Endothelial cell of umbilical vein (primary cell): ENCODE data around the gene TRIM13. TPM values are rescaled to one million over a fixed set of nuclear protein-coding genes. Genes with fewer than 3 reads are reported as not detected.
"Not testable (repeated sequence)": the region's sequence is repeated elsewhere in the genome, so short reads cannot be mapped to it uniquely, and the experiment has no call there.

Source experiments
- BruUV-seq: library from RNA; stranded (reverse); fragments of 400-500 nt; replicated peaks from 2 replicates; lab custom pipeline; 2021; lab: Mats Ljungman, UMichigan
- CTCF ChIA-PET: fragments of 300-600, 350-600 bp; sonication (Branson Sonifier 250); formaldehyde crosslinking; loops from one replicate; lab custom pipeline; 2021; ENCODE audit warnings: antibody characterized with exemption, inconsistent platforms; lab: Charles Lee
- POLR2A ChIA-PET: fragments of 300-600, 350-600 bp; sonication (Branson Sonifier 250); formaldehyde crosslinking; loops from one replicate; lab custom pipeline; 2021; ENCODE audit warnings: antibody characterized with exemption, inconsistent platforms; lab: Charles Lee
- DNase-seq: peaks from one replicate; pipeline ENCODE4 v3.0.0-alpha.2; 2011; ENCODE audit warnings: low read depth, low spot score
- FAIRE-seq: peaks from 2 replicates; lab custom pipeline; 2011; peaks lifted over from hg19 to GRCh38; lab: Jason Lieb, UNC
- H2AFZ ChIP-seq: 2 replicates; pipeline ENCODE4 v1.6.0; 2012; ENCODE audit warnings: low read depth, low read length, control low read depth, inconsistent platforms
- H3K27ac ChIP-seq: 2 replicates; pipeline ENCODE4 v1.5.1; 2011; ENCODE audit warnings: low read depth, mild to moderate bottlenecking, control low read depth, low read length, moderate library complexity; ENCODE audit not compliant: insufficient read depth
- H3K27me3 ChIP-seq, 2 experiments: 2 replicates each; pipeline versions ENCODE4 v1.6.0 to v1.6.1; 2011; ENCODE audit warnings: low read length in 2 of 2, mixed read lengths in 1 of 2; ENCODE audit not compliant: control insufficient read depth in 2 of 2, insufficient read depth in 2 of 2
- H3K36me3 ChIP-seq, 2 experiments: 2 replicates in 1 of 2; 3 replicates in 1 of 2; pipeline ENCODE4 v1.5.1; 2011; ENCODE audit warnings: low read length in 2 of 2, mild to moderate bottlenecking in 1 of 2, moderate library complexity in 1 of 2; ENCODE audit not compliant: control insufficient read depth in 2 of 2, insufficient read depth in 2 of 2; ENCODE audit errors: extremely low read depth in 1 of 2
- H3K4me1 ChIP-seq: 3 replicates; pipeline ENCODE4 v1.5.1; 2011; ENCODE audit warnings: mild to moderate bottlenecking, low read length; ENCODE audit not compliant: control insufficient read depth, insufficient read depth; ENCODE audit errors: extremely low read depth
- H3K4me2 ChIP-seq: 2 replicates; pipeline ENCODE4 v1.6.1; 2011; ENCODE audit warnings: low read length, control low read depth, mixed read lengths; ENCODE audit not compliant: insufficient read depth
- H3K4me3 ChIP-seq, 3 experiments: fragments of 200-600 bp in 1 of 3; sonication (generic), shearing (Covaris generic) in 1 of 3; replicated peaks in 1 of 3; 2 replicates each; pipeline ENCODE4 v1.5.1; 2011 to 2016; ENCODE audit warnings: control low read depth in 3 of 3, low read length in 3 of 3, mild to moderate bottlenecking in 2 of 3, inconsistent platforms in 1 of 3, low read depth in 1 of 3, moderate library complexity in 1 of 3; ENCODE audit not compliant: insufficient read depth in 1 of 3
- H3K79me2 ChIP-seq: 2 replicates; pipeline ENCODE4 v1.6.0; 2012; ENCODE audit warnings: low read length, inconsistent platforms; ENCODE audit not compliant: control insufficient read depth, insufficient read depth
- H3K9ac ChIP-seq: replicated peaks from 2 replicates; pipeline ENCODE3; 2011; ENCODE audit warnings: low read length, control low read depth; ENCODE audit not compliant: insufficient read depth; ENCODE audit errors: extremely low read depth
- H3K9me1 ChIP-seq: replicated peaks from 3 replicates; pipeline ENCODE4 v1.6.0; 2011; ENCODE audit warnings: mild to moderate bottlenecking, low read length; ENCODE audit not compliant: control insufficient read depth, insufficient read depth; ENCODE audit errors: extremely low read depth
- H3K9me3 ChIP-seq: replicated peaks from 2 replicates; pipeline ENCODE4 v1.5.1; 2012; ENCODE audit warnings: low read length, inconsistent platforms; ENCODE audit not compliant: control insufficient read depth, insufficient read depth
- H4K20me1 ChIP-seq: replicated peaks from 2 replicates; pipeline ENCODE3; 2011; ENCODE audit warnings: mild to moderate bottlenecking, low read length; ENCODE audit not compliant: control insufficient read depth, insufficient read depth; ENCODE audit errors: extremely low read depth
- GATA2 ChIP-seq: IDR thresholded peaks from 2 replicates; pipeline ENCODE4 v1.7.0; 2011; ENCODE audit warnings: low read depth, mild to moderate bottlenecking, moderate library complexity, mixed read lengths, low read length; ENCODE audit not compliant: insufficient read length, insufficient read depth
- dilution Hi-C: fragments of 300-500 bp; cut with MboI; formaldehyde crosslinking; loops from one replicate; pipeline ENCODE4 v1.15.0; 2019; ENCODE audit warnings: low sequenced_read_pairs; ENCODE audit not compliant: extremely low pct_ligation_motif_present
- intact Hi-C: fragments of 100-400 bp; cut with micrococcal nuclease; formaldehyde crosslinking; loops from one replicate; pipeline ENCODE4 v1.10.0; 2022
- polyA plus RNA-seq, 4 experiments: library from polyadenylated mRNA; depleted of rRNA in 3 of 4; stranded (reverse) in 3 of 4; unstranded in 1 of 4; fragments of >200 nt; gene quantifications; 2 replicates each; pipeline versions ENCODE4 v1.2.1 to v1.2.3, GENCODE V29; 2011 to 2012; ENCODE audit warnings: missing spikeins in 1 of 4
- total RNA-seq: library from RNA; stranded (reverse); gene quantifications from 2 replicates; pipeline ENCODE4 v1.2.3, GENCODE V29; 2021

Gene TRIM13
- total and polyA plus RNA-seq, 2 donors (not counting 3 experiments of a cell fraction or from before 2014, with no cell fraction given): 12.5 to 28.2 TPM

GRCh38 chr13:50060718-50061117, 63.9 kb downstream of the TRIM13 start:
- TF ChIP-seq GATA2: no peak
- ChIA-PET POLR2A (no interaction called here), CTCF (interaction anchor here (2.1 kb wide), 1 partner anchor 64 kb away, joined by 7 read pairs; the partner anchor contains the start of gene TRIM13)
- no peak overlapping the region for H3K4me2 ChIP-seq
- H3K4me1 ChIP-seq: no peaks in the 10 kb centered on the region
- no peaks in the 10 kb centered on the region for H3K27me3 ChIP-seq
- no peak overlapping the region for H3K27ac ChIP-seq
- no peak overlapping the region for H3K4me3 ChIP-seq
- no peak overlapping the region for H3K9ac ChIP-seq
- no TSS peak for BruUV-seq
- DNase-seq (no peak), FAIRE-seq (no peak)
- peaks cover 0 to 6% of the 10 kb centered on the region in 2 experiments for H3K36me3 ChIP-seq
- H4K20me1 ChIP-seq: no peaks in the 10 kb centered on the region
- H3K9me3 ChIP-seq: no peaks in the 10 kb centered on the region
- H3K79me2 ChIP-seq: peaks cover 69% of the 10 kb centered on the region
- H3K9me1 ChIP-seq: no peaks in the 10 kb centered on the region
- intact Hi-C loops (no loop called here), dilution Hi-C loops (no loop called here)
- no peak overlapping the region for H2AFZ ChIP-seq

- H3K27ac ChIP-seq, POLR2A ChIA-PET, DNase-seq, H4K20me1 ChIP-seq, H3K4me2 ChIP-seq, H3K4me1 ChIP-seq, H3K9me1 ChIP-seq, FAIRE-seq, H3K27me3 ChIP-seq, intact Hi-C loops, H3K4me3 ChIP-seq, H3K9ac ChIP-seq, BruUV-seq, dilution Hi-C loops, H3K9me3 ChIP-seq, H2AFZ ChIP-seq: not testable (repeated sequence)
- Histone ChIP-seq H3K79me2 (peaks cover 74% of the 10 kb centered on the region), H3K36me3 (peaks cover 3 to 18% of the 10 kb centered on the region in 2 experiments)
- CTCF ChIA-PET: interaction anchor here (1.4 to 2.1 kb wide), 2 partner anchors 54 to 65 kb away, joined by 3 to 7 read pairs; partner anchors contain the start of gene TRIM13
These were observed 65.5 kb downstream of the TRIM13 start for GRCh38 chr13:50062336-50062735.
